ENCODE data around the gene CNOT3. TPM values are rescaled to one million over a fixed set of nuclear protein-coding genes. Genes with fewer than 3 reads are reported as not detected.

The CNOT3 gene
- total and polyA plus RNA-seq, 3 experiments from 2014 or later: 14.8 to 81.7 (median 75.1) TPM

DNA sequence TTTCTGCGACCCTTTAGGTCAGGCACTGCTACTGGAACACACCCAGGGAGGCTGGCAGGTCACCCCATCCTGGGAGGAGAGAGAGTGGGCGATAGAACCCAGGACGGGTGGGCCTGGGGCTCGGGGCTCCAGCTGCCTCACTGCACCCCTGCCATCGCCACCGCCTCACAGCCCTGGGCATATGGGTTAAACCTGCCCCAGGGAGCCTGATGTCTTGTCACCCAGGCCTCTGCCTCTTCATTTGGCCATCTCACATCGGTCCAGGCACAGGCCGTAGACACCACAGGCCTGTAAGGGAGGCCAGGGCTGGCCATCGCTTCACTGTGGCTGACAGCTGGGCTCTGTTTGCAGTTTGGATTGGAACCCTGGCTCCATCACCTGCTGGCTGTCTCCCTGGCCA, 11.8 kb upstream of the CNOT3 start:
- DNase-seq: no peak
- Histone ChIP-seq H3K9me3 (ENCODE audit: low read length) (no peaks in the 10 kb centered on the region), H3K4me3 (ENCODE audit: low read length) (no peak overlapping the region), H3K27ac (ENCODE audit: low read depth, low read length) (no peak overlapping the region), H3K4me1 (ENCODE audit: insufficient read depth, low read length) (no peaks in the 10 kb centered on the region), H3K36me3 (ENCODE audit: insufficient read depth, low read length) (peaks cover 35% of the 10 kb centered on the region), H3K27me3 (ENCODE audit: insufficient read depth, low read length, poor library complexity, severe bottlenecking) (no peaks in the 10 kb centered on the region)
- no peaks in the 10 kb centered on the region for H3K27me3 Mint-ChIP-seq
- POLR2A ChIA-PET: no interaction called here
- H3K9me3 Mint-ChIP-seq: no peaks in the 10 kb centered on the region
- peaks cover 0 to 83% (median 12%) of the 10 kb centered on the region in 3 donors for H3K36me3 Mint-ChIP-seq
- no peak overlapping the region for H3K4me3 Mint-ChIP-seq
- no peaks in the 10 kb centered on the region for H3K4me1 Mint-ChIP-seq
- H3K27ac Mint-ChIP-seq: peak overlapping the region in 1 of 8 donors; percentile 89
- CTCF ChIA-PET: no interaction called here

DNA sequence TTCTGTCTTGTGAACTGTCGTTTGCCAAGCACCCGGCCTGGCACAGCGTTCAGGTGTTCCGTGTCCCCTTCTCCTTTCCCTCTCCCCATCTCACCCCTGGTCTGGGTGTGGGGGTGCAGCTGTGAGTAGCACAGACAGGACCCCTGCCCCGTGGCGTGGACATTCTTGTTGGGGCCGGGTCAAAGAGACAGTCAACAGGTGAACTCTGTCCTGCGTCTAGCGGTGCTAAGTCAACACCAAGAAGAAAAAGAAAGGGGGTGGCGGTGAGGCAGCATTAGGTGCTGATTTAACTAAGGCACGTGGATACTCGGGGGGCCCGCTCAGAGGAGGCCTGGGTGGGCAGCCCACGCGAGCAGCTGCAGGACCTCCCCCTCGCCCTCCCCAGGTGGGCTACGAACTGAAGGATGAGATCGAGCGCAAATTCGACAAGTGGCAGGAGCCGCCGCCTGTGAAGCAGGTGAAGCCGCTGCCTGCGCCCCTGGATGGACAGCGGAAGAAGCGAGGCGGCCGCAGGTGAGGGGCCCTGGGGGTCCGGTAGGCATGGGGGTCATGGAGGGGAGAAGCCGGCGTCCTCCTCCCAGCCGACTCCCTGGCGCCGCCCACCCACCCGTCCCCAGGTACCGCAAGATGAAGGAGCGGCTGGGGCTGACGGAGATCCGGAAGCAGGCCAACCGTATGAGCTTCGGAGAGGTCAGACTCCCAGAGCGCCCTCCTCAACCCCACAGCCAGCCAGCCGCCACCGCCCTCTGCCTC, 9.7 kb upstream of the CNOT3 start:
- CTCF ChIA-PET: no interaction called here
- Mint-ChIP-seq H3K36me3 (peaks cover 0 to 76% (median 9%) of the 10 kb centered on the region in 3 donors), H3K4me3 (no peak overlapping the region), H3K27me3 (no peaks in the 10 kb centered on the region), H3K9me3 (no peaks in the 10 kb centered on the region), H3K4me1 (no peaks in the 10 kb centered on the region), H3K27ac (peak overlapping the region in 1 of 8 donors; percentile 86)
- H3K4me1 ChIP-seq (ENCODE audit: insufficient read depth, low read length): no peaks in the 10 kb centered on the region
- H3K27me3 ChIP-seq (ENCODE audit: insufficient read depth, low read length, poor library complexity, severe bottlenecking): no peaks in the 10 kb centered on the region
- no peak overlapping the region for H3K27ac ChIP-seq (ENCODE audit: low read depth, low read length)
- H3K9me3 ChIP-seq (ENCODE audit: low read length): no peaks in the 10 kb centered on the region
- DNase-seq: no peak
- H3K4me3 ChIP-seq (ENCODE audit: low read length): no peak overlapping the region
- peaks cover 18% of the 10 kb centered on the region for H3K36me3 ChIP-seq (ENCODE audit: insufficient read depth, low read length)
- POLR2A ChIA-PET: interaction anchor here (1.0 kb wide), 1 partner anchor 9 kb away, joined by 4 read pairs; the partner anchor contains the start of gene CNOT3

DNA sequence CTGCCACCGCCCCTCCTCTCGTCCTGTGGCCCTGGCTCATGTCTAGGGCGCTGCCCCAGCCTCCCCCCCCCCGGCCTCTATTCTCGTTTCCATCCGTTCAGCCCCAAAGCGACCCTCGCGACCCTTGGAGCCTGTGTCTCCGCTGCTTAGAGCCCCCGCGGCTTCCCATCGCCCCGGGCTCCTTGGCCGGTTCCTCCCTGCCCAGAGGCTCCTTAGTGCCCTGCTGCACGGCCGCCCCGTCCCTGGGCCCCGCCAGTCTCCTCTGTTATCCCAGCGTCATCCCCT, 9.2 kb upstream of the CNOT3 start:
- Histone ChIP-seq H3K36me3 (ENCODE audit: insufficient read depth, low read length) (peaks cover 18% of the 10 kb centered on the region), H3K4me3 (ENCODE audit: low read length) (no peak overlapping the region), H3K27me3 (ENCODE audit: insufficient read depth, low read length, poor library complexity, severe bottlenecking) (no peaks in the 10 kb centered on the region), H3K27ac (ENCODE audit: low read depth, low read length) (no peak overlapping the region), H3K4me1 (ENCODE audit: insufficient read depth, low read length) (no peaks in the 10 kb centered on the region), H3K9me3 (ENCODE audit: low read length) (no peaks in the 10 kb centered on the region)
- Mint-ChIP-seq H3K4me3 (no peak overlapping the region), H3K9me3 (no peaks in the 10 kb centered on the region), H3K27me3 (no peaks in the 10 kb centered on the region), H3K36me3 (peaks cover 0 to 71% (median 6%) of the 10 kb centered on the region in 3 donors), H3K27ac (peak overlapping the region in 1 of 8 donors; percentile 86), H3K4me1 (no peaks in the 10 kb centered on the region)
- ChIA-PET POLR2A (no interaction called here), CTCF (no interaction called here)
- no peak for DNase-seq

DNA sequence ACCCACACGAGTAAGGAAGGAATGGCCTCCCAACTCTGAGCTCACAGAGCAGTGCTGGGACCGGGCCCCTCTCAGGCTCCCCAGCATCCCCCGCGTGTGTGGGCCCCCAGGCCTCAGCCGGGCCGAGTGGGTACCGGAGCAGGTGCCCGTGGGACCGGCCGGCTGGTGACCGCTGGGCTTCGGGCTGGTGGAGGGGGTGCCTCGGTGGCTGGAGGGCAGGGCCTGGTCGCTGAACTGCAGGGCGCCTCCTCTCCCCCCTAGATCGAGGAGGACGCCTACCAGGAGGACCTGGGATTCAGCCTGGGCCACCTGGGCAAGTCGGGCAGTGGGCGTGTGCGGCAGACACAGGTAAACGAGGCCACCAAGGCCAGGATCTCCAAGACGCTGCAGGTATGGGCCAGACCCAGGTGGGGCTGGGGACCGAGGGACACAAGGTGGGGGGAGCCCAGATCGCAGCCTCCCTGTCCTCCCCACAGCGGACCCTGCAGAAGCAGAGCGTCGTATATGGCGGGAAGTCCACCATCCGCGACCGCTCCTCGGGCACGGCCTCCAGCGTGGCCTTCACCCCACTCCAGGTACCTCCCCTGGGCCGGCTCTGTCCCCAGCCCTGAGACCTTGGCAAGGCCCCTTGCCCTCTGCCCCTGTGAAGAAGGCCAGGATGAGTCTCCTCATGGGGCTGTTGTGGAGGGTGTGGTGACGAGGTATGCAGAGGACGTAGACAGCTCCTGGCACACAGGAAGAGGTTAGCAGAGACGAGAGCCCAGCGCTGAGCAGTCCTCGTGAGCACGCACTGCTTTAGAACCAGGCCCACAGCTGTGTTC, 8.6 kb upstream of the CNOT3 start:
- H3K9me3 ChIP-seq (ENCODE audit: low read length): no peaks in the 10 kb centered on the region
- CTCF ChIA-PET: no interaction called here
- Mint-ChIP-seq H3K36me3 (peaks cover 0 to 65% (median 6%) of the 10 kb centered on the region in 3 donors), H3K9me3 (no peaks in the 10 kb centered on the region), H3K4me3 (no peak overlapping the region), H3K4me1 (no peaks in the 10 kb centered on the region), H3K27me3 (no peaks in the 10 kb centered on the region), H3K27ac (no peak overlapping the region)
- no peak overlapping the region for H3K4me3 ChIP-seq (ENCODE audit: low read length)
- no peak overlapping the region for H3K27ac ChIP-seq (ENCODE audit: low read depth, low read length)
- H3K27me3 ChIP-seq (ENCODE audit: insufficient read depth, low read length, poor library complexity, severe bottlenecking): no peaks in the 10 kb centered on the region
- DNase-seq: no peak
- H3K4me1 ChIP-seq (ENCODE audit: insufficient read depth, low read length): no peaks in the 10 kb centered on the region
- POLR2A ChIA-PET: no interaction called here
- peaks cover 12% of the 10 kb centered on the region for H3K36me3 ChIP-seq (ENCODE audit: insufficient read depth, low read length)

DNA sequence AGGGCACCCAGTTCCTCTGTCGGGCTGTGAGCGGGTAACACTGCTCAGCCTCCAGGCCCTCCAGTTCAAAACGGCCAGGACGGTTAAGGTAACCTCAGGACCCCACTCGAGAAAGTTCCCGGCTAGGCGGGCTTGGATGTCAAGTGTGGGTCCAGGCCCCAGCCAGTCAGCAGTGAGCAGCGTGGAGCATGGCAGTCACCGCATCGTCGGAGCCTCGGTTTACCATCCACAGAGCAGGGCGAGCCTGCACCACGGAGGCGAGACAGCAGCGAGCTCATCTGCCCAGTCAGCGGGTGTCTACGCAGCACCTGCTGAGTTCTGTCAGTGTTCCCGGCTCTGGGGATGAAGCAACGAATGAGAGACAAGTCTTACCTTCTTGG, 8.0 kb upstream of the CNOT3 start:
- peaks cover 0 to 59% (median 6%) of the 10 kb centered on the region in 3 donors for H3K36me3 Mint-ChIP-seq
- no peaks in the 10 kb centered on the region for H3K9me3 ChIP-seq (ENCODE audit: low read length)
- H3K4me1 Mint-ChIP-seq: peaks cover 2 to 4% (median 3%) of the 10 kb centered on the region in 3 donors
- no peak overlapping the region for H3K4me3 Mint-ChIP-seq
- no peak overlapping the region for H3K4me3 ChIP-seq (ENCODE audit: low read length)
- H3K27me3 ChIP-seq (ENCODE audit: insufficient read depth, low read length, poor library complexity, severe bottlenecking): no peaks in the 10 kb centered on the region
- no peak overlapping the region for H3K27ac ChIP-seq (ENCODE audit: low read depth, low read length)
- CTCF ChIA-PET: no interaction called here
- DNase-seq: no peak
- POLR2A ChIA-PET: no interaction called here
- peaks cover 8% of the 10 kb centered on the region for H3K36me3 ChIP-seq (ENCODE audit: insufficient read depth, low read length)
- H3K27me3 Mint-ChIP-seq: no peaks in the 10 kb centered on the region
- no peaks in the 10 kb centered on the region for H3K4me1 ChIP-seq (ENCODE audit: insufficient read depth, low read length)
- no peaks in the 10 kb centered on the region for H3K9me3 Mint-ChIP-seq
- no peak overlapping the region for H3K27ac Mint-ChIP-seq

DNA sequence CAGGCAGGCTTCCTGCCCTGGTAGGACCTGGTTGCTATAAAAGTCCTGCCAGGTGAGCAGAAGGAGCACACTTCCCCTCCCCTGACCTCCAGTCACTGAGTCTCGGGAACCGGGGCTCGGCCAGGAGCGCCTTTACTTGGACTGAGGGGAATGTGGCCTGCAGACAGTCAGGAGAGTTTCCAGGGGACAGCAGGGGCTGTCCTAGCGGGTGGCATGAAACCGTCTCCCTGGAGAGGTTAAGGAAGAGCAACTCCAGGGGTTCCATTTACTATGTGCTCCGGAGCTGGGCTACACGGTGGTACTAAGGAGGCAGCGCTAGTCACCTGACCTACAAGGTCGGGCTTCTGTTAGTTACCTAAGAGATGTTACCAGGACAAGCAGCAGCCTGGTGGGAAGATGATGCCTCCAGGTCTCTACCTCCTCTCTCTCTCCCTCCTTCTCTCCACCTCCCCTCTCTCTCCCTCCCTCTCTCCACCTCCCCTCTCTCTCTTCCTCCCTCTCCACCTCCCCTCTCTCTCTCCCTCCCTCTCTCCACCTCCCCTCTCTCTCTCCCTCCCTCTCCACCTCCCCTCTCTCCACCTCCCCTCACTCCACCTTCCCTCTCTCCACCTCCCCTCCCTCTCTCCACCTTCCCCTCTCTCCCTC, 4.1 kb upstream of the CNOT3 start:
- Histone ChIP-seq H3K4me3 (ENCODE audit: low read length) (no peak overlapping the region), H3K4me1 (ENCODE audit: insufficient read depth, low read length) (peaks cover 11% of the 10 kb centered on the region), H3K36me3 (ENCODE audit: insufficient read depth, low read length) (no peaks in the 10 kb centered on the region), H3K9me3 (ENCODE audit: low read length) (no peaks in the 10 kb centered on the region), H3K27ac (ENCODE audit: low read depth, low read length) (no peak overlapping the region), H3K27me3 (ENCODE audit: insufficient read depth, low read length, poor library complexity, severe bottlenecking) (no peaks in the 10 kb centered on the region)
- H3K36me3 Mint-ChIP-seq: peaks cover 0 to 30% (median 0%) of the 10 kb centered on the region in 3 donors
- POLR2A ChIA-PET: no interaction called here
- CTCF ChIA-PET: no interaction called here
- peaks cover 0 to 1% of the 10 kb centered on the region in 2 donors for H3K27me3 Mint-ChIP-seq
- H3K4me1 Mint-ChIP-seq: peaks cover 14 to 18% (median 17%) of the 10 kb centered on the region in 3 donors
- H3K27ac Mint-ChIP-seq: peak overlapping the region in 1 of 8 donors; percentile 60
- DNase-seq: no peak
- H3K4me3 Mint-ChIP-seq: peak overlapping the region in 1 of 7 donors; percentile 44
- no peaks in the 10 kb centered on the region for H3K9me3 Mint-ChIP-seq

DNA sequence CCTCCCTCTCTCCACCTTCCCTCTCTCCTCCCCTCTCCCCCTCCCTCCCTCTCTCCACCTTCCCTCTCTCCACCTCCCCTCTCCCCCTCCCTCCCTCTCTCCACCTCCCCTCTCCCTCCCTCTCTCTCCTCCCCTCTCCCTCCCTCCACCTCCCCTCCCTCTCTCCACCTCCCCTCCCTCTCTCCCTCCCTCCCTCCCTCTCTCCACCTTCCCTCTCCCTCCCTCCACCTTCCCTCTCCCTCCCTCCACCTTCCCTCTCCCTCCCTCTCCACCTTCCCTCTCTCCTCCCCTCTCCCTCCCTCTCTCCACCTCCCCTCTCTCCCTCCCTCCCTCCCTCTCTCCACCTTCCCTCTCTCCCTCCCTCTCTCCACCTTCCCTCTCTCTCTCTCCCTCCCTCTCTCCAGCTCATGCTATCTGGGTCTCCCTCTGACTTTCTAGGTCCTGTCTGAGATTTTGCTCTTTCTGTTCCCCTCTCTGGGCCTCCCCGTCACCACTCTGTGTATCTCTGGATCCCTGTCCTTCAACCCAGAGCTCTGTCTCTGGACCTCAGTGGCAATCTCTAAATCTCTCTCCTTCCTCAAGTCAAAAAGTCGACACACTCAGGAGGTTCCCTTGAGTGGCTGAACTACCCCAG, 3.5 kb upstream of the CNOT3 start:
- H3K4me3 ChIP-seq (ENCODE audit: low read length): no peak overlapping the region
- Mint-ChIP-seq H3K27me3 (peaks cover 0 to 1% of the 10 kb centered on the region in 2 donors), H3K4me1 (peaks cover 20 to 25% (median 22%) of the 10 kb centered on the region in 3 donors), H3K36me3 (peaks cover 0 to 30% (median 0%) of the 10 kb centered on the region in 3 donors), H3K4me3 (no peak overlapping the region), H3K9me3 (no peaks in the 10 kb centered on the region), H3K27ac (peak overlapping the region in 2 of 8 donors; percentile 17 to 77)
- H3K4me1 ChIP-seq (ENCODE audit: insufficient read depth, low read length): peaks cover 17% of the 10 kb centered on the region
- no peaks in the 10 kb centered on the region for H3K27me3 ChIP-seq (ENCODE audit: insufficient read depth, low read length, poor library complexity, severe bottlenecking)
- H3K27ac ChIP-seq (ENCODE audit: low read depth, low read length): no peak overlapping the region
- no peak for DNase-seq
- no peaks in the 10 kb centered on the region for H3K36me3 ChIP-seq (ENCODE audit: insufficient read depth, low read length)
- H3K9me3 ChIP-seq (ENCODE audit: low read length): no peaks in the 10 kb centered on the region
- POLR2A ChIA-PET: no interaction called here
- CTCF ChIA-PET: no interaction called here
